Nephron progenitor cell (in vitro differentiated cells): Measurements from ENCODE around the gene TRIO.
"Not testable (repeated sequence)": the region's sequence is repeated elsewhere in the genome, so short reads cannot be mapped to it uniquely, and the experiment has no call there.

Source experiments
- DNase-seq: peaks from one replicate; pipeline ENCODE4 v3.0.0; 2021
- H3K27ac Mint-ChIP-seq: 2 replicates; pipeline ENCODE4 v1.8.0; 2021; ENCODE audit warnings: mild to moderate bottlenecking, moderate library complexity, mixed read lengths
- H3K27me3 Mint-ChIP-seq: 2 replicates; pipeline ENCODE4 v1.8.0; 2021; ENCODE audit warnings: mild to moderate bottlenecking, low read depth, mixed read lengths; ENCODE audit not compliant: poor library complexity
- H3K36me3 Mint-ChIP-seq: 2 replicates; pipeline ENCODE4 v1.8.0; 2021; ENCODE audit warnings: low read depth, mixed read lengths
- H3K4me1 Mint-ChIP-seq: 2 replicates; pipeline ENCODE4 v1.8.0; 2021; ENCODE audit warnings: mixed read lengths
- H3K4me3 Mint-ChIP-seq: 2 replicates; pipeline ENCODE4 v1.8.0; 2021; ENCODE audit warnings: mild to moderate bottlenecking, moderate library complexity, mixed read lengths
- H3K9me3 Mint-ChIP-seq: 2 replicates; pipeline ENCODE4 v1.8.0; 2021; ENCODE audit warnings: mild to moderate bottlenecking, moderate library complexity, mixed read lengths
- CTCF ChIP-seq: fragments of 200-600 bp; sonication (generic); IDR thresholded peaks from 2 replicates; pipeline ENCODE4 v1.5.0; 2021; ENCODE audit warnings: antibody characterized with exemption

Gene TRIO

GRCh38 chr5:14432931-14433589 lies 289.9 kb downstream of the TRIO start:
- H3K4me1 Mint-ChIP-seq = peaks cover 64% of the 10 kb centered on the region
- peaks cover 74% of the 10 kb centered on the region for H3K36me3 Mint-ChIP-seq
- DNase-seq = no peak
- no peak overlapping the region for H3K4me3 Mint-ChIP-seq
- no peak for TF ChIP-seq CTCF
- H3K27me3 Mint-ChIP-seq = peaks cover 8% of the 10 kb centered on the region
- peak overlapping the region; percentile 97 for H3K27ac Mint-ChIP-seq
- H3K9me3 Mint-ChIP-seq = peaks cover 30% of the 10 kb centered on the region

- DNase-seq = no peak
- no peak overlapping the region for H3K27ac Mint-ChIP-seq
Measured at GRCh38 chr5:14435481-14435880, 292.3 kb downstream of the TRIO start.

DNA sequence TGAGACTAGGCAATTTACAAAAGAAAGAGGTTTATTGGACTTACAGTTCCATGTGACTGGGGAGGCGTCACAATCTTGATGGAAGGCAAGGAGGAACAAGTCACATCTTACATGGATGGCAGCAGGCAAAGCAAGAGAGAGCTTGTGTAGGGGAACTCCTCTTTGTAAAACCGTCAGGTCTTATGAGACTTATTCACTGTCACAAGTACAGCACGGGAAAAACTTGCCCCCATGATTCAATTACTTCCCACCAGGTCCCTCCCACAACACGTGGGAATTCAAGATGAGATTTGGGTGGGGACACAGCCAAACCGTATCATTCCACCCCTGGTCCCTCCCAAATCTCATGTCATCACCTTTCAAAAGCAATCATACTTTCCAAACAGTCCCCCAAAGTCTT lies 293.0 kb downstream of the TRIO start:
- not testable (repeated sequence) for DNase-seq, H3K27ac Mint-ChIP-seq, H3K4me3 Mint-ChIP-seq
- Mint-ChIP-seq H3K4me1 (peaks cover 68% of the 10 kb centered on the region), H3K27me3 (peaks cover 13% of the 10 kb centered on the region), H3K36me3 (peaks cover 73% of the 10 kb centered on the region), H3K9me3 (peaks cover 30% of the 10 kb centered on the region)

More at GRCh38 chr5:14435481-14435880, 292.3 kb downstream of the TRIO start:
- H3K4me1 Mint-ChIP-seq = peaks cover 65% of the 10 kb centered on the region
- no peak for TF ChIP-seq CTCF
- no peak overlapping the region for H3K4me3 Mint-ChIP-seq
- peaks cover 30% of the 10 kb centered on the region for H3K9me3 Mint-ChIP-seq
- H3K27me3 Mint-ChIP-seq = peaks cover 13% of the 10 kb centered on the region
- H3K36me3 Mint-ChIP-seq = peaks cover 73% of the 10 kb centered on the region

DNA sequence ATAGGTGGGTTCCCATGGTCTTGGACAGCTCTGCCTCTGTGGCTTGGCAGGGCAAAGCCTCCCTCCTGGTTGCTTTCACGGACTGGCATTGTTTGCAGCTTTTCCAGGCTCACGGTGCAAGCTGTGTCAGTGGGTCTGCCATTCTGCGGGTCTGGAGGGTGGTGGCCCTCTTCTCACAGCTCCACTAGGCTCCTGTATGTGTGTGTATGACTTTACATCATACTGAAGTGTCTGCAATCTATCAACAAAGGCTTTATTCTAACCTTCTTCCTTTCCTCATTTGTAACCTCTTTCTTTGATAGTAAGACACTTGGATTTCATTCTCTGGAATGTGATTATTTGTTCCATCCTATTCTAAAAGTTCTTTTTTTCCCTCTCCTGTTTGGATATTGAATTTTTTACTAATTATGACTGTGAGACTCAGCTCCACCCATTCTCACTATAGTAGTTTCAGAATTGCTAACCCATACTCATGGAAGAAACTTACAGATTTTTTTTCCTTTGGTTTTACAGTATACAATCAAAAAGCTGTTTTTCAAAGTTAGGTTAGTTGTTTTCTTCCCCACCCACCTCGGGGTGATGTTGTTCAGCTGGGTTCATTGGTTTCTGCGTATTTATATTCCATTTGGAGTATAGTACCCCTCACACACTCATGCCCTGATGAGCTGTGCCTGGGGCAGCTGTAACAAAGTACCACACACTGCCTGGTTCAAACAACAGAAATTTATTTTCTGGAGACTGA lies 293.8 kb downstream of the TRIO start:
- Mint-ChIP-seq H3K9me3 (peaks cover 30% of the 10 kb centered on the region), H3K4me1 (peaks cover 68% of the 10 kb centered on the region), H3K4me3 (no peak overlapping the region), H3K27ac (no peak overlapping the region), H3K36me3 (peaks cover 68% of the 10 kb centered on the region), H3K27me3 (peaks cover 11% of the 10 kb centered on the region)
- no peak for DNase-seq
- no peak for TF ChIP-seq CTCF

DNA sequence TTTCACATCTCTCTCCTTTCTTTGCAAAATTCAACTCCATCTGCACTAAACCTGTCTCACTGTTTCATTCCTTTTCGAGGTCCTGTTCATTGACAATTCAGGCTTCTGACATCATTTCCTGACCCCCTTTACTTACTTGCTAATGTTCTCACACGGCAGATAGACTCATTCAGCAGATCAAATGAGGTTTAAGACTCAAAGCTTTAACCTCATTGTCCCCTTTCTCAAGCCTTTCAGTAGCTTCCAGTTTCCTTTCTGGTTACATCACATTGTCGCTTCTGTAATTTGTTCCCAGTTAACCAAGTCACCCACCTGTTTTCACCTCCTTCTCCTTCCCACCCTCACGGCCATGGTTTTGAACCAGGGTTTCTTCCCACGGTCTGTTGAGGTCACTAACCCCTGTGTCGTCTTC lies 295.1 kb downstream of the TRIO start:
- no peak for TF ChIP-seq CTCF
- Mint-ChIP-seq H3K36me3 (peaks cover 62% of the 10 kb centered on the region), H3K9me3 (peaks cover 29% of the 10 kb centered on the region), H3K4me1 (peaks cover 68% of the 10 kb centered on the region), H3K4me3 (no peak overlapping the region), H3K27me3 (peaks cover 9% of the 10 kb centered on the region), H3K27ac (peak overlapping the region; percentile 66)
- DNase-seq = no peak

- Mint-ChIP-seq H3K4me3 (peak overlapping the region; percentile 62), H3K36me3 (peaks cover 54% of the 10 kb centered on the region), H3K27ac (peak overlapping the region; percentile 98), H3K27me3 (peaks cover 9% of the 10 kb centered on the region), H3K4me1 (peaks cover 75% of the 10 kb centered on the region), H3K9me3 (peaks cover 26% of the 10 kb centered on the region)
- no peak for DNase-seq
- no peak for TF ChIP-seq CTCF
Measured at GRCh38 chr5:14439087-14439871, 296.1 kb downstream of the TRIO start.
